ENCODE measurements around the gene PARP2. TPM values are rescaled to one million over a fixed set of nuclear protein-coding genes. Genes with fewer than 3 reads are reported as not detected.

PARP2 gene
- total RNA-seq, 4 donors from 2014 or later, result 1.8 to 22.5 (median 16.0) TPM

DNA sequence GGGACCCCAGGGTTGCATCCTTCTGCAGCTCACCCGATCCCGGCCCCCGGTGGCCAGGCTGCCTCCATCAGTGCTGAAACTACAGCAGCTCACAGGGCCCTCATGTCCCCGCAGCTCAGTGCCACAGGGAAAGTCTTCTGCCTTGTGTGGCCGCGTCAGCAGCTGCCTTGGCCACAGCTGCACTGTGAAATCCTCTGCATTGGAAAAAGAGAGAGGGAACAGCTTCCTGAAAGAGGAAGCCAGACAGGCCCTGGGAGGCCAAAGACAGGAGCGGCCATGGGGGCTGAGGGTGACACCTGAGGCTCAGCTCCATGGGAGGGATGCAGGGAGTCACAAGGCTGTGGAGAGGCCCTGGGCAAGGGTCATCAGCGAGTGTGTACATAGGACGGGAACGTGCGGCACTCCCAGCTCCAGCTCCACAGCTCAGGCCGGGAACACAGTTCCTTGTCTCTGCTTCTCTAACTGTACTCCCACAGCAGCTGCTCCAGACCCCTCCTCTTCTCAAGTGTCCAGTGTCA, 32.7 kb downstream of the PARP2 start:
- H3K4me3 ChIP-seq, result no peak overlapping the region
- TF ChIP-seq CTCF (IDR thresholded peaks at IDR 0.05), result no peak
- no peak for TF ChIP-seq POLR2A (IDR thresholded peaks at IDR 0.05)
- H3K27me3 ChIP-seq, result no peaks in the 10 kb centered on the region
- no peak overlapping the region for H3K27ac ChIP-seq
- H3K4me1 ChIP-seq, result no peaks in the 10 kb centered on the region
- no peak for DNase-seq
- intact Hi-C loops (cut with DNase I; ENCODE audit: low total_unique reads), result no loop called here
- H3K36me3 ChIP-seq, result no peaks in the 10 kb centered on the region
- H3K9me3 ChIP-seq, result no peaks in the 10 kb centered on the region

DNA sequence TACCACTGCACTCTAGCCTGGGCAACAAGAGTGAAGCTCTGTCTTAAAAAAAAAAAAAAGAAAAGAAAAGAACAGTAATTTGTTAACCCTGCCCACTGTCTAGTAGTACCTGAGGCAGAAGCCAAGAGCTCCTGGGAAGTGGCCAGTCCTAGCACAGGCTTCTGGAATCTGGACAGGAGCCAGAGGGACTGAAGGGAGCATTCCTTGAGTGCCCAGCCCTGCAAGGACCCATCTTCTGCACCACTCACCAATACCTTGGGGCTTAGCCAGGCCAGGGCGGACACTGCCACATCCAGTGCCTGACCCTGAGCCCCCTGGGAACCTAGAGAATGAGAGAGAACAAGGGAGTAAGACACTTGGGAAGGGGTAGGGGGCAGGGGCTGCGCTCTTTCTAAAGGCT, 33.7 kb downstream of the PARP2 start:
- no peak for TF ChIP-seq POLR2A (IDR thresholded peaks at IDR 0.05)
- TF ChIP-seq CTCF (IDR thresholded peaks at IDR 0.05), result no peak
- Histone ChIP-seq H3K27me3 (no peaks in the 10 kb centered on the region), H3K4me1 (no peaks in the 10 kb centered on the region), H3K36me3 (no peaks in the 10 kb centered on the region), H3K9me3 (no peaks in the 10 kb centered on the region), H3K27ac (no peak overlapping the region), H3K4me3 (no peak overlapping the region)
- intact Hi-C loops (cut with DNase I; ENCODE audit: low total_unique reads), result no loop called here
- DNase-seq, result no peak

- TF ChIP-seq POLR2A (IDR thresholded peaks at IDR 0.05), result no peak
- no peak for TF ChIP-seq CTCF (IDR thresholded peaks at IDR 0.05)
- H3K27ac ChIP-seq, result no peak overlapping the region
Observed at GRCh38 chr14:20379743-20380142, 36.3 kb downstream of the PARP2 start.

GRCh38 chr14:20380681-20381080, 37.2 kb downstream of the PARP2 start:
- no peak overlapping the region for H3K27ac ChIP-seq
- no peaks in the 10 kb centered on the region for H3K27me3 ChIP-seq
- intact Hi-C loops (cut with DNase I; ENCODE audit: low total_unique reads), result no loop called here
- no peaks in the 10 kb centered on the region for H3K9me3 ChIP-seq
- H3K4me3 ChIP-seq, result no peak overlapping the region
- H3K36me3 ChIP-seq, result no peaks in the 10 kb centered on the region
- DNase-seq, result no peak
- TF ChIP-seq CTCF (IDR thresholded peaks at IDR 0.05) (no peak), POLR2A (IDR thresholded peaks at IDR 0.05) (no peak)
- H3K4me1 ChIP-seq, result no peaks in the 10 kb centered on the region

More at GRCh38 chr14:20379743-20380142, 36.3 kb downstream of the PARP2 start:
- Histone ChIP-seq H3K36me3 (no peaks in the 10 kb centered on the region), H3K4me3 (no peak overlapping the region), H3K9me3 (no peaks in the 10 kb centered on the region), H3K27me3 (no peaks in the 10 kb centered on the region), H3K4me1 (no peaks in the 10 kb centered on the region)
- intact Hi-C loops (cut with DNase I; ENCODE audit: low total_unique reads), result no loop called here
- no peak for DNase-seq

GRCh38 chr14:20381341-20381740, 37.9 kb downstream of the PARP2 start:
- DNase-seq, result no peak
- H3K27me3 ChIP-seq, result no peaks in the 10 kb centered on the region
- no peaks in the 10 kb centered on the region for H3K36me3 ChIP-seq
- H3K27ac ChIP-seq, result no peak overlapping the region
- no peaks in the 10 kb centered on the region for H3K9me3 ChIP-seq
- intact Hi-C loops (cut with DNase I; ENCODE audit: low total_unique reads), result no loop called here
- no peak for TF ChIP-seq CTCF (IDR thresholded peaks at IDR 0.05)
- TF ChIP-seq POLR2A (IDR thresholded peaks at IDR 0.05), result no peak
- H3K4me1 ChIP-seq, result no peaks in the 10 kb centered on the region
- no peak overlapping the region for H3K4me3 ChIP-seq
